ENCODE data around the gene NAT10. TPM values are rescaled to one million over a fixed set of nuclear protein-coding genes. Genes with fewer than 3 reads are reported as not detected.

The NAT10 gene
- total and polyA plus RNA-seq, 2 experiments from 2014 or later: 21.4 to 24.0 TPM

- TF ChIP-seq EZH2 (IDR thresholded peaks at IDR 0.05; ENCODE audit: insufficient read depth, poor library complexity, severe bottlenecking) (no peak), EZH2phosphoT487 (IDR thresholded peaks at IDR 0.05; ENCODE audit: insufficient read depth, low read depth) (no peak)
- no peaks in the 10 kb centered on the region for H3K9me2 ChIP-seq (ENCODE audit: insufficient read depth)
- no peaks in the 10 kb centered on the region for H3K9me3 ChIP-seq (ENCODE audit: low read depth)
- peaks cover 25% of the 10 kb centered on the region for H3K79me2 ChIP-seq (ENCODE audit: insufficient read depth)
- no peaks in the 10 kb centered on the region for H3F3A ChIP-seq (ENCODE audit: insufficient read depth)
- H3K9ac ChIP-seq: no peak overlapping the region
- peaks cover 80% of the 10 kb centered on the region for H3K36me3 ChIP-seq (ENCODE audit: low read depth)
- H3K27ac ChIP-seq: no peak overlapping the region
- H3K4me3 ChIP-seq: no peak overlapping the region
- no peaks in the 10 kb centered on the region for H4K20me1 ChIP-seq (ENCODE audit: insufficient read depth)
- H3K4me2 ChIP-seq (ENCODE audit: unreplicated experiment): no peak overlapping the region
- no peaks in the 10 kb centered on the region for H3K27me3 ChIP-seq (replicated peaks; ENCODE audit: insufficient read depth)
- WGBS, 2 experiments (ENCODE audit: low coverage in 1 of 2, low lambda C conversion rate in 2 of 2, missing lambda C conversion rate in 2 of 2): 96 to 100% methylated on average over 2 of the region's 2 CpGs
- H3K4me1 ChIP-seq (ENCODE audit: insufficient read depth): no peaks in the 10 kb centered on the region
- DNase-seq: no peak
- in situ Hi-C loops (cut with MboI): no loop called here
- no peak overlapping the region for H2AFZ ChIP-seq
Observed at GRCh38 chr11:34114014-34114413, 8.6 kb downstream of the NAT10 start.

DNA sequence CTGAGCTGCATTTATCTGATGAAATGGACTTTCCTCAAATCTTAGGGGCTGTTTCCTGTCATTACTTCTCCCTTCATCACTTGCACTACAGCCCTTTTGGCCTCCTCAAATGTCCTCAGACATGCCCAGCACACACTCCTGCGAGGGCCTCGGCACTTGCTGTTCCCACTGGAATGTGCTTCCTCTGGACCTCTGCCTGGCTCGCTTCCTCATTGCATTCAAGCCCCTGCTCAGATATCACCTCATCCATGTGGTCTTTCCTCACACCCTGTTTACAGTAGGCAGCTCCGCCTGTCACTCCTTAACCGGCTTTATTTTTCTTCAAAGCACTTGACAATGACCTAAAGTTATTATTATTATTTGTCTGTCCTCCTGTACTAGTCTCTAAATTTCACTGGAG lies 9.0 kb downstream of the NAT10 start:
- H3K36me3 ChIP-seq (ENCODE audit: low read depth): peaks cover 79% of the 10 kb centered on the region
- no peaks in the 10 kb centered on the region for H3K27me3 ChIP-seq (replicated peaks; ENCODE audit: insufficient read depth)
- TF ChIP-seq EZH2 (IDR thresholded peaks at IDR 0.05; ENCODE audit: insufficient read depth, poor library complexity, severe bottlenecking) (no peak), EZH2phosphoT487 (IDR thresholded peaks at IDR 0.05; ENCODE audit: insufficient read depth, low read depth) (no peak)
- in situ Hi-C loops (cut with MboI): no loop called here
- H3K27ac ChIP-seq: no peak overlapping the region
- H3K4me1 ChIP-seq (ENCODE audit: insufficient read depth): no peaks in the 10 kb centered on the region
- no peak overlapping the region for H2AFZ ChIP-seq
- no peaks in the 10 kb centered on the region for H3K9me3 ChIP-seq (ENCODE audit: low read depth)
- H3K9me2 ChIP-seq (ENCODE audit: insufficient read depth): no peaks in the 10 kb centered on the region
- WGBS, 2 experiments (ENCODE audit: low coverage in 1 of 2, low lambda C conversion rate in 2 of 2, missing lambda C conversion rate in 2 of 2): 97 to 98% methylated on average over 5 of the region's 5 CpGs
- no peak overlapping the region for H3K4me2 ChIP-seq (ENCODE audit: unreplicated experiment)
- DNase-seq: no peak
- no peak overlapping the region for H3K9ac ChIP-seq
- H3K79me2 ChIP-seq (ENCODE audit: insufficient read depth): peaks cover 20% of the 10 kb centered on the region
- no peaks in the 10 kb centered on the region for H3F3A ChIP-seq (ENCODE audit: insufficient read depth)
- H3K4me3 ChIP-seq: no peak overlapping the region
- H4K20me1 ChIP-seq (ENCODE audit: insufficient read depth): no peaks in the 10 kb centered on the region

DNA sequence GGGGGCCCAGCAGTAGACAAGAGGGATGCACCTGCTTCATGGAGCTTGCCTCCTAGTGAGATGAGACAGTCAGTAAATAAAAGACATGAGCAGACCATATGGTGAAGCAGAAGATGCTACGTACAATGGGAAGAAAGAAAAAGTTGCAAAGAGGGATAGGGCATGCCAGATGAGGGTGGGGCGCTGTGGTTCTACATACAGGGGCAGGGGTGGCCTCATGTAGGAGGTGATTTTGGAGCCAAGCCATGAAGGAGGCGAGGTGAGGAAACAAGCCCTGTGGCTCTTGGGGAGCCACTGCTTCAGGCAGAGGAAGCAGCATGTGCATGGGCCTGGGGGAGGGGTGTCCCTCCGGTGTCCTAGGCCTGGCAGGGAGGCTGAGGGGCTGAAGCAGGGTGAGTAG lies 15.2 kb downstream of the NAT10 start:
- WGBS, 2 experiments (ENCODE audit: low coverage in 1 of 2, low lambda C conversion rate in 2 of 2, missing lambda C conversion rate in 2 of 2): 93 to 98% methylated on average over 4 of the region's 4 CpGs
- peaks cover 65% of the 10 kb centered on the region; the same call in 1 of the 2 replicates for H3K36me3 ChIP-seq (ENCODE audit: low read depth)
- H3K79me2 ChIP-seq (ENCODE audit: insufficient read depth): no peaks in the 10 kb centered on the region; the same call in 1 of the 2 replicates
- no peaks in the 10 kb centered on the region for H3K4me1 ChIP-seq (ENCODE audit: insufficient read depth)
- H3K4me3 ChIP-seq: no peak overlapping the region
- no peaks in the 10 kb centered on the region for H3F3A ChIP-seq (ENCODE audit: insufficient read depth)
- H3K27me3 ChIP-seq (replicated peaks; ENCODE audit: insufficient read depth): no peaks in the 10 kb centered on the region
- H3K9me2 ChIP-seq (ENCODE audit: insufficient read depth): no peaks in the 10 kb centered on the region
- no peak overlapping the region for H3K27ac ChIP-seq
- no peak overlapping the region for H2AFZ ChIP-seq
- no peaks in the 10 kb centered on the region for H4K20me1 ChIP-seq (ENCODE audit: insufficient read depth)
- no peak overlapping the region for H3K9ac ChIP-seq
- no peaks in the 10 kb centered on the region for H3K9me3 ChIP-seq (ENCODE audit: low read depth)
- no peak overlapping the region for H3K4me2 ChIP-seq (ENCODE audit: unreplicated experiment)
- TF ChIP-seq EZH2 (IDR thresholded peaks at IDR 0.05; ENCODE audit: insufficient read depth, poor library complexity, severe bottlenecking) (no peak), EZH2phosphoT487 (IDR thresholded peaks at IDR 0.05; ENCODE audit: insufficient read depth, low read depth) (no peak)
- in situ Hi-C loops (cut with MboI): no loop called here
- no peak for DNase-seq

DNA sequence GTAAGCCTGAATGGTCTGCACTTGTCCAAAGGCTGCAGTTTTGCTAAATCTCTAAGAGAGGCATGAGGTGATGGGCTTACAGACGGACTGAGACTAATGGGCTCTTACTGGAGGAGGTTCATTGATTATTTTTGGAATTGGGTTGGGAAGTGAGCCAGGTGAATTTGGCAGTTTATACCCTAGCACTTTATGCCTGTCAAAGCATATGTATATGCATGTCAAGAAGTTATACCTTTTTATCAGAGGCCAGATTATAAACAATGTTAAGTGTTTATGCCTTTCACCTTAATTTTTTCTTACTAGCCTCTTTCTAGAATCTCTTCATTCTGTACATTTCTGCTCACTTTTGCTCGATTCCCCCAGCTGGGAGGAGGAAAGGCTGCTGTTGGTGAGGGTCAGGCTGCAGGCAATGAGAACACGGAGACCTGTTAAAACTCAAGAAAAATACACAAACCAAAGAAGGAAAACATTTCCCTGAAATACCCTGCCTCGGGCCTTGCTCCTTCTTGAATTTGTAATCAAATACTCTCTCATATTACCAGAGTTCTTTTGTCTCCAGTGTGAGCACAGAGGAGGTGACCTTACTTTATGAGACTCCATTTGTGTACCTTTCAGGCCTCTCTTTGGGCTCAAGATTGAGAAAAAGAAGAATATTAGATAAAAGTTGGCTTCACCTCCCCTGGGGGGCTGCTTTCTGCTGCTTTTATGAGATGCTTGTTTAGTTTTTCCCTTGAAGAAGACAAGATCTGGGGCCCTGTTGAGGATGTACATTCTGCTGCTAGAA lies 19.6 kb downstream of the NAT10 start:
- Histone ChIP-seq H3K9me3 (ENCODE audit: low read depth) (no peaks in the 10 kb centered on the region), H3K4me1 (ENCODE audit: insufficient read depth) (no peaks in the 10 kb centered on the region), H3K36me3 (ENCODE audit: low read depth) (peaks cover 62% of the 10 kb centered on the region), H3K9ac (no peak overlapping the region), H2AFZ (no peak overlapping the region), H3K4me2 (ENCODE audit: unreplicated experiment) (no peak overlapping the region), H3K79me2 (ENCODE audit: insufficient read depth) (no peaks in the 10 kb centered on the region; the same call in 1 of the 2 replicates), H3F3A (ENCODE audit: insufficient read depth) (peaks cover 5% of the 10 kb centered on the region; the same call in 1 of the 2 replicates), H4K20me1 (ENCODE audit: insufficient read depth) (no peaks in the 10 kb centered on the region), H3K27me3 (replicated peaks; ENCODE audit: insufficient read depth) (no peaks in the 10 kb centered on the region), H3K4me3 (no peak overlapping the region), H3K9me2 (ENCODE audit: insufficient read depth) (no peaks in the 10 kb centered on the region), H3K27ac (no peak overlapping the region)
- DNase-seq: no peak
- WGBS, 2 experiments (ENCODE audit: low coverage in 1 of 2, low lambda C conversion rate in 2 of 2, missing lambda C conversion rate in 2 of 2): 96 to 99% methylated on average over 4 of the region's 4 CpGs
- in situ Hi-C loops (cut with MboI): no loop called here
- no peak for TF ChIP-seq EZH2 (IDR thresholded peaks at IDR 0.05; ENCODE audit: insufficient read depth, poor library complexity, severe bottlenecking)
- TF ChIP-seq EZH2phosphoT487 (IDR thresholded peaks at IDR 0.05; ENCODE audit: insufficient read depth, low read depth): no peak
